HepG2 (cell line): ENCODE measurements around the gene BATF3. TPM values are rescaled to one million over a fixed set of nuclear protein-coding genes. Genes with fewer than 3 reads are reported as not detected.

ENCODE experiments used
- BHLHE40 ChIP-seq: IDR thresholded peaks from 2 replicates; pipeline ENCODE4 v1.6.1; 2011; ENCODE audit warnings: low read length, improper control_type of control experiment
- CBX5 ChIP-seq: sonication (generic); formaldehyde crosslinking; IDR thresholded peaks from 2 replicates; pipeline ENCODE4 v1.4.0; 2020; ENCODE audit warnings: missing genetic modification reagents, borderline replicate concordance
- CHCHD3 ChIP-seq: sonication (generic); formaldehyde crosslinking; IDR thresholded peaks from 2 replicates; pipeline ENCODE4 v1.8.0; 2022; ENCODE audit warnings: mild to moderate bottlenecking, missing genetic modification reagents, moderate library complexity
- EED ChIP-seq: sonication (generic); formaldehyde crosslinking; IDR thresholded peaks from 2 replicates; pipeline ENCODE4 v1.5.0; 2020; ENCODE audit warnings: mild to moderate bottlenecking, missing genetic modification reagents
- ETV5 ChIP-seq: IDR thresholded peaks from 2 replicates; pipeline ENCODE4 v1.6.1; 2018; ENCODE audit warnings: missing biosample characterization, missing genetic modification reagents, inconsistent platforms, borderline replicate concordance
- HMGXB4 ChIP-seq, 2 experiments: sonication (generic) in 1 of 2; formaldehyde crosslinking in 1 of 2; IDR thresholded peaks; 2 replicates each; pipeline versions ENCODE4 v1.4.0 to v1.6.1; 2018 to 2020; ENCODE audit warnings: missing genetic modification reagents in 2 of 2, borderline replicate concordance in 1 of 2, low read depth in 1 of 2, mild to moderate bottlenecking in 1 of 2, missing biosample characterization in 1 of 2
- KDM3A ChIP-seq: IDR thresholded peaks from 2 replicates; pipeline ENCODE4 v1.6.1; 2018; ENCODE audit warnings: low read depth, missing compliant biosample characterization
- RAD21 ChIP-seq: fragments of 450-650 bp; formaldehyde crosslinking; IDR thresholded peaks from 2 replicates; pipeline ENCODE4 v1.5.0; 2020; ENCODE audit warnings: mild to moderate bottlenecking
- RFX1 ChIP-seq: fragments of 450-650 bp; IDR thresholded peaks from 2 replicates; pipeline ENCODE4 v1.6.1; 2017
- RNF2 ChIP-seq: fragments of 450-650 bp; conservative IDR thresholded peaks from 2 replicates; pipeline ENCODE4 v1.6.1; 2016; ENCODE audit warnings: low read depth
- SAP130 ChIP-seq: IDR thresholded peaks from 2 replicates; pipeline ENCODE4 v1.6.1; 2016; ENCODE audit warnings: low read depth
- SRY ChIP-seq: sonication (generic); formaldehyde crosslinking; IDR thresholded peaks from 2 replicates; pipeline ENCODE4 v1.8.0; 2022; ENCODE audit warnings: mild to moderate bottlenecking, missing genetic modification reagents
- STAG1 ChIP-seq: sonication (generic); formaldehyde crosslinking; IDR thresholded peaks from 2 replicates; pipeline ENCODE4 v1.4.0; 2020; ENCODE audit warnings: missing genetic modification reagents
- ZGPAT ChIP-seq: IDR thresholded peaks from 2 replicates; pipeline ENCODE4 v1.6.1; 2016; ENCODE audit warnings: mild to moderate bottlenecking
- ZNF761 ChIP-seq: sonication (generic); formaldehyde crosslinking; conservative IDR thresholded peaks from 2 replicates; pipeline ENCODE4 v1.4.0; 2020; ENCODE audit warnings: mild to moderate bottlenecking, missing genetic modification reagents
- ZNF839 ChIP-seq: sonication (generic); formaldehyde crosslinking; IDR thresholded peaks from 2 replicates; pipeline ENCODE4 v1.4.0; 2020; ENCODE audit warnings: missing genetic modification reagents, mild to moderate bottlenecking, borderline replicate concordance
- polyA plus RNA-seq, 8 experiments: library from polyadenylated mRNA; depleted of rRNA in 3 of 8; stranded (reverse) in 7 of 8; unstranded in 1 of 8; fragments of >200 nt; fragmentation: Illumina TruSeq in 4 of 8; extraction: Trizol in 4 of 8; gene quantifications; 2 replicates each; pipeline versions ENCODE4 v1.2.1 to v1.2.3, GENCODE V29; 2011 to 2016; ENCODE audit warnings: low read depth in 4 of 8, missing spikeins in 1 of 8, mixed read lengths in 1 of 8; ENCODE audit not compliant: insufficient read depth in 1 of 8
- total RNA-seq, 5 experiments: library from RNA; depleted of rRNA; stranded (reverse); fragments of >200 nt; fragmentation: Illumina TruSeq; extraction: Trizol; gene quantifications; 2 replicates each; pipeline ENCODE4 v1.2.3, GENCODE V29; 2016; ENCODE audit warnings: low read depth in 1 of 5
- TF ChIP-seq, protein P1 (sequence below): sonication (generic); formaldehyde crosslinking; IDR thresholded peaks from 2 replicates; pipeline ENCODE4 v1.4.0; 2020; ENCODE audit warnings: missing genetic modification reagents, mild to moderate bottlenecking, borderline replicate concordance
- TF ChIP-seq, protein P2 (sequence below): IDR thresholded peaks from 2 replicates; pipeline ENCODE4 v1.6.1; 2016; ENCODE audit warnings: low read depth, control low read depth
- TF ChIP-seq, protein P3 (sequence below): sonication (generic); formaldehyde crosslinking; IDR thresholded peaks from 2 replicates; pipeline ENCODE4 v1.8.0; 2022; ENCODE audit warnings: mild to moderate bottlenecking, missing genetic modification reagents; ENCODE audit not compliant: insufficient replicate concordance

Gene BATF3
- total and polyA plus RNA-seq, 2 of the 13 experiments (the other 11 are each of a cell fraction or from before 2014, with no cell fraction given) = 0.13 TPM; not detected in 1

DNA sequence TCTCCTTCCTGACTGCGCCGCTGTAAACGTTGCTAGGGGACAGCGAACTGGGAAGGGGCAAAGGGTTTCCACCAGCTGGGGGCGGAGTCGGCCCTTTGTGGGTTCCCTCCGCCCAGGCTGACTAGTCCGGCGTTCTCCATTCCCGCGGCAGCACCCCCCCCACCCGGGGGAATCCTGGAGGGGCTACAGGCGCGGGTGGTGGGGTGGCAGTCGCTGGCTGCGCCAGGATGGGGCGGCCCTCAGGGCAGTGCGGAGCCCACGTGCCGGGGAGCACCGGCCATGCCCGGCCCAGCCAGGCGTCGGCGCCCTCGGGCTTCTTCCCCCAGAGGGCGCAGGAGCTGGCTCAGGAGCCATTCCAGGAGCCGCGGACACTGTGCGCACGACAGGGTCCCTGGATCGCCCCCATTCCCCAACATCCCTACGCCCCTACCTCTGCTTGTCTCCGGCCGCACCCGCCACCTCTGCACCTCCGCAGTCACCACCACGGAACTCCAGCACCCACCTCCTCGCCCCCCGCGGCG, 476 bp downstream of the BATF3 start (continued):
- TF ChIP-seq, protein P1, sequence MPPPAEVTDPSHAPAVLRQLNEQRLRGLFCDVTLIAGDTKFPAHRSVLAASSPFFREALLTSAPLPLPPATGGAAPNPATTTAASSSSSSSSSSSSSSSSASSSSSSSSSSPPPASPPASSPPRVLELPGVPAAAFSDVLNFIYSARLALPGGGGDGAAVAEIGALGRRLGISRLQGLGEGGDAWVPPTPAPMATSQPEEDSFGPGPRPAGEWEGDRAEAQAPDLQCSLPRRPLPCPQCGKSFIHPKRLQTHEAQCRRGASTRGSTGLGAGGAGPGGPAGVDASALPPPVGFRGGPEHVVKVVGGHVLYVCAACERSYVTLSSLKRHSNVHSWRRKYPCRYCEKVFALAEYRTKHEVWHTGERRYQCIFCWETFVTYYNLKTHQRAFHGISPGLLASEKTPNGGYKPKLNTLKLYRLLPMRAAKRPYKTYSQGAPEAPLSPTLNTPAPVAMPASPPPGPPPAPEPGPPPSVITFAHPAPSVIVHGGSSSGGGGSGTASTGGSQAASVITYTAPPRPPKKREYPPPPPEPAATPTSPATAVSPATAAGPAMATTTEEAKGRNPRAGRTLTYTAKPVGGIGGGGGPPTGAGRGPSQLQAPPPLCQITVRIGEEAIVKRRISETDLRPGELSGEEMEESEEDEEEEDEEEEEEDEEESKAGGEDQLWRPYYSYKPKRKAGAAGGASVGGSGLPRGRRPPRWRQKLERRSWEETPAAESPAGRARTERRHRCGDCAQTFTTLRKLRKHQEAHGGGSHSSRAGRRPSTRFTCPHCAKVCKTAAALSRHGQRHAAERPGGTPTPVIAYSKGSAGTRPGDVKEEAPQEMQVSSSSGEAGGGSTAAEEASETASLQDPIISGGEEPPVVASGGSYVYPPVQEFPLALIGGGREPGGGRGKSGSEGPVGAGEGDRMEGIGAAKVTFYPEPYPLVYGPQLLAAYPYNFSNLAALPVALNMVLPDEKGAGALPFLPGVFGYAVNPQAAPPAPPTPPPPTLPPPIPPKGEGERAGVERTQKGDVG (CRISPR knock-in tag) = 0 out of 2 replicates have a peak, but pooled peaks have one; percentile 13
- TF ChIP-seq RAD21 (peak; percentile 58; the same call in 1 of the 2 replicates), CBX5 (CRISPR knock-in tag) (0 out of 2 replicates have a peak, but pooled peaks have one; percentile 17), ZGPAT (CRISPR knock-in tag) (peak; percentile 63; the same call in 1 of the 2 replicates), SAP130 (CRISPR knock-in tag) (peak; percentile 48; the same call in 1 of the 2 replicates), ETV5 (CRISPR knock-in tag) (peak; percentile 18; the same call in 1 of the 2 replicates), ZNF761 (CRISPR knock-in tag) (peak; percentile 22; the same call in 1 of the 2 replicates), ZNF839 (peak; percentile 55; the same call in 1 of the 2 replicates), STAG1 (CRISPR knock-in tag) (peak; percentile 58), HMGXB4 (CRISPR knock-in tag; IDR thresholded peaks at IDR 0.05; ENCODE audit: borderline replicate concordance in 1 of 2, low read depth in 1 of 2) (peak in 1 of 2 experiments; percentile 74; a peak in 2 of 4 replicates), CHCHD3 (CRISPR knock-in tag) (no peak), KDM3A (CRISPR knock-in tag) (peak; percentile 47; the same call in 1 of the 2 replicates), SRY (CRISPR knock-in tag) (0 out of 2 replicates have a peak, but pooled peaks have one; percentile 44), RFX1 (peak; percentile 40; the same call in 1 of the 2 replicates), EED (CRISPR knock-in tag) (0 out of 2 replicates have a peak, but pooled peaks have one; percentile 52), BHLHE40 (peak; percentile 76), RNF2 (peak; percentile 66; the same call in 1 of the 2 replicates)
- TF ChIP-seq, protein P2, sequence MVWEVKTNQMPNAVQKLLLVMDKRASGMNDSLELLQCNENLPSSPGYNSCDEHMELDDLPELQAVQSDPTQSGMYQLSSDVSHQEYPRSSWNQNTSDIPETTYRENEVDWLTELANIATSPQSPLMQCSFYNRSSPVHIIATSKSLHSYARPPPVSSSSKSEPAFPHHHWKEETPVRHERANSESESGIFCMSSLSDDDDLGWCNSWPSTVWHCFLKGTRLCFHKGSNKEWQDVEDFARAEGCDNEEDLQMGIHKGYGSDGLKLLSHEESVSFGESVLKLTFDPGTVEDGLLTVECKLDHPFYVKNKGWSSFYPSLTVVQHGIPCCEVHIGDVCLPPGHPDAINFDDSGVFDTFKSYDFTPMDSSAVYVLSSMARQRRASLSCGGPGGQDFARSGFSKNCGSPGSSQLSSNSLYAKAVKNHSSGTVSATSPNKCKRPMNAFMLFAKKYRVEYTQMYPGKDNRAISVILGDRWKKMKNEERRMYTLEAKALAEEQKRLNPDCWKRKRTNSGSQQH (CRISPR knock-in tag) = no peak
- TF ChIP-seq, protein P3, sequence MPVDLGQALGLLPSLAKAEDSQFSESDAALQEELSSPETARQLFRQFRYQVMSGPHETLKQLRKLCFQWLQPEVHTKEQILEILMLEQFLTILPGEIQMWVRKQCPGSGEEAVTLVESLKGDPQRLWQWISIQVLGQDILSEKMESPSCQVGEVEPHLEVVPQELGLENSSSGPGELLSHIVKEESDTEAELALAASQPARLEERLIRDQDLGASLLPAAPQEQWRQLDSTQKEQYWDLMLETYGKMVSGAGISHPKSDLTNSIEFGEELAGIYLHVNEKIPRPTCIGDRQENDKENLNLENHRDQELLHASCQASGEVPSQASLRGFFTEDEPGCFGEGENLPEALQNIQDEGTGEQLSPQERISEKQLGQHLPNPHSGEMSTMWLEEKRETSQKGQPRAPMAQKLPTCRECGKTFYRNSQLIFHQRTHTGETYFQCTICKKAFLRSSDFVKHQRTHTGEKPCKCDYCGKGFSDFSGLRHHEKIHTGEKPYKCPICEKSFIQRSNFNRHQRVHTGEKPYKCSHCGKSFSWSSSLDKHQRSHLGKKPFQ (CRISPR knock-in tag) = peak; percentile 31
